Measurements from ENCODE around the gene IGSF21.

The IGSF21 gene

DNA sequence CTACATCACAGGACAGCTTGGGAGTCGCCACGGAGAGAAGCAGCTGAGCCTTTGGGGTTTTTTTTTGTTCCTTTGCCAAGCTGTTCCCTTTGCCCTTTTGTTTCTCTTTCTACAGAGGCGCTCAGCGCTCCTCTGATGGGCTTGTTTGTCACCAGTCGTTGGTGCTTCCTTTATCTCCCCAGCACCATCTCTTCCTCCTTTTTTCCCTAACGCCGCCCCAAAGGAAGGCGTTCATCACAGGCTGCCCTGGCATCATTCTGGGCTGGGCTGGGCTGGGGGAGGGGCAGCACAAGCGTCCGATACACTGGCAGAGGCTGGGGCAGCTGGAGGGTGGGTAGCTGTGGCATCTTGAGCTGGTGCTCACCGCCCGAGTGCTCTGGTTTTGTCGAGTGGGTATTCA is 10.5 kb downstream of the IGSF21 start:
- H3K9me3 ChIP-seq: no peaks in the 10 kb centered on the region
- H3K27me3 ChIP-seq (ENCODE audit: low read depth): peaks cover 12% of the 10 kb centered on the region
- no peak for DNase-seq (ENCODE audit: low spot score in 2 of 2)
- H3K36me3 ChIP-seq (replicated peaks): no peaks in the 10 kb centered on the region
- H3K4me3 ChIP-seq: no peak overlapping the region
- no peaks in the 10 kb centered on the region for H3K4me1 ChIP-seq
- in situ Hi-C loops (cut with MboI; ENCODE audit: low sequenced_read_pairs): no loop called here

DNA sequence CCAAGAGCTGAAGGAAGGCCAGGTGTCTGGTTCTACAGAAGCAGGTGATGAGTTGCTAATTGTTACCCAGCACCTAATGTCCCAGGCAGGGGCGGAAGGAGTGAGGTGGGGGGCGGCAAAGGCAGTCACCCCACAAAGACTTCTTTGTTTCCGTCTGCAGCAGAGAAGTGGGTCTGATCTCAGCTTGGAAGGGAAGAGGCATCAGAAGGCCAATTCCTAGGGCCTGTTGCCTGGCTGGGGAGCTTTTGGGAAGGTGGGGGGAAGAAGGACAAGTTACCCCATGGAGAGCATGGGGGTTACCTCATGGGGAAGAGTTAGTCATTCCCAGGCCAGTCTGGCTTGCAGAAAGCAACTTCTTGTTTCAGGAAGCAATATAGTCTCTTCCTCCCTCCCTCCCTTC is 10.9 kb downstream of the IGSF21 start:
- Histone ChIP-seq H3K9me3 (no peaks in the 10 kb centered on the region), H3K4me1 (no peaks in the 10 kb centered on the region), H3K36me3 (replicated peaks) (no peaks in the 10 kb centered on the region), H3K27me3 (ENCODE audit: low read depth) (peaks cover 12% of the 10 kb centered on the region), H3K4me3 (no peak overlapping the region)
- DNase-seq (ENCODE audit: low spot score in 2 of 2): no peak
- in situ Hi-C loops (cut with MboI; ENCODE audit: low sequenced_read_pairs): no loop called here

DNA sequence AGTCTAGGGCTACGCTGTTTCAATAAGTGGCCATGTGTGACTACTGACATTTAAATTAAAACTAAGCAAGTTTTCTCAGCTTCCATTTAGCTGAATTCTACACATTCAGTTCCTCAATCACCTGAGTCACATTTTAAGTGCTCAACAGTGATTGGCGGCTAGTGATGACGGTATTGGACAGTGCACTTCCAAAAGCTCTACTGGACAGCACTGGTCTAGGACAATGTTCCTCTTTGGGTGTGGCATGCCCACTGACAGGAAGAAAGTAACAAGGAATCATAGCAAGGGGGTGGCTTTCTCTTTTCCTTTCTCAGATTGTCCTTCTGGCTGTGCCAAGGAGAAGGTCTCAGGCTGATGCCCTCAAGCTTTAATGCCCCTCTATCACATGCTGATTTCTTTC is 11.7 kb downstream of the IGSF21 start:
- in situ Hi-C loops (cut with MboI; ENCODE audit: low sequenced_read_pairs): no loop called here
- no peak for DNase-seq (ENCODE audit: low spot score in 2 of 2)
- no peaks in the 10 kb centered on the region for H3K4me1 ChIP-seq
- H3K9me3 ChIP-seq: no peaks in the 10 kb centered on the region
- no peak overlapping the region for H3K4me3 ChIP-seq
- H3K36me3 ChIP-seq (replicated peaks): no peaks in the 10 kb centered on the region
- H3K27me3 ChIP-seq (ENCODE audit: low read depth): peaks cover 12% of the 10 kb centered on the region

DNA sequence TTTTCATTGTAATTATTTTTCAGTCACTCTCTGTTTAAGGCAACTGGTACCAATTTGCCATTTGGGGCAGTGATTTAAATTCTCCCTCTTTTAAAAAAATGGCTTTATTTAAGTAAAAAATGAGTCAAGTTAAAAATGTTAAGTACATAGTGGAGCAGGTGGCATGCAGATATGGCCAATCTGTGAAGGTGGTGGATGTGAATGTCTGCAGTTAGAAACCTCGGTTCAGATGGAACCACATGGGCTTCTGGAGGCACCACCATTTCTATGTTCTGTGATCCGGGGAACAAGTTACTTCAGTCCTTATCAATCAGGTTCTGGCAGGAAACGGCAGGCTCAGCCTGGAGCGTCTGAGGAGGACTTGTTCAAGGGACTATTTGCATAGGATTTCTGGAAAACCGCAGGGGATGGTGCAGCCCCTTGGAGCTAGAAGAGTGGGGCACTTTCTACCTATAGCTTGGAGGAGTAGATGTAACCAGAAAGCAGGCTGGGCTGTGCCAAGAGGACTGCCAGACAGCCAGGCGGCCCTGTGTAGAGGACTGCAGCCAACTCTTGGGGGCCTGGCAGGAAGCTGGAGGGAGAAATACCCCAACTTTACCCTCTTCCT is 12.3 kb downstream of the IGSF21 start:
- in situ Hi-C loops (cut with MboI; ENCODE audit: low sequenced_read_pairs): no loop called here
- Histone ChIP-seq H3K4me3 (no peak overlapping the region), H3K9me3 (no peaks in the 10 kb centered on the region), H3K27me3 (ENCODE audit: low read depth) (peaks cover 12% of the 10 kb centered on the region), H3K36me3 (replicated peaks) (no peaks in the 10 kb centered on the region), H3K4me1 (no peaks in the 10 kb centered on the region)
- DNase-seq (ENCODE audit: low spot score in 2 of 2): no peak

DNA sequence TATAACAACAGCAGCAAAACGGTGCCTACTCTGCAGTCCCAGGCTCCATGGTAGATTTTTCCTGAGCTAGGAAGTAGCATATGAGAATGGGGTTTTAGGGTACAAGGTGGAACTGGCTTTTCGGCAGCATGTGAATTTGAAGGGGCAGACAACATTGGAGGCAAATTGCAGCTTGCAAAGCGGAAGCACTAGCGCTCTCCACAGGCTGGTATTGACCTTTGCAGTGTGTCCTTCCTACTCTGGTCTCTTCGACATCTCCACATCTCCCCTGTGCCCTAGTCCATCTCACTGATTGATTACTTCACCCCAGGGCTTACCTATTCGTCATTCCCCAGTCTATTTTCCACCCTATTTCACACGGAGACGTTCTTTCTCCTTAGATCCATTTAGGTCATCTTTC is 13.0 kb downstream of the IGSF21 start:
- Histone ChIP-seq H3K4me1 (no peaks in the 10 kb centered on the region), H3K27me3 (ENCODE audit: low read depth) (peaks cover 12% of the 10 kb centered on the region), H3K4me3 (no peak overlapping the region), H3K36me3 (replicated peaks) (no peaks in the 10 kb centered on the region), H3K9me3 (no peaks in the 10 kb centered on the region)
- in situ Hi-C loops (cut with MboI; ENCODE audit: low sequenced_read_pairs): no loop called here
- no peak for DNase-seq (ENCODE audit: low spot score in 2 of 2)

DNA sequence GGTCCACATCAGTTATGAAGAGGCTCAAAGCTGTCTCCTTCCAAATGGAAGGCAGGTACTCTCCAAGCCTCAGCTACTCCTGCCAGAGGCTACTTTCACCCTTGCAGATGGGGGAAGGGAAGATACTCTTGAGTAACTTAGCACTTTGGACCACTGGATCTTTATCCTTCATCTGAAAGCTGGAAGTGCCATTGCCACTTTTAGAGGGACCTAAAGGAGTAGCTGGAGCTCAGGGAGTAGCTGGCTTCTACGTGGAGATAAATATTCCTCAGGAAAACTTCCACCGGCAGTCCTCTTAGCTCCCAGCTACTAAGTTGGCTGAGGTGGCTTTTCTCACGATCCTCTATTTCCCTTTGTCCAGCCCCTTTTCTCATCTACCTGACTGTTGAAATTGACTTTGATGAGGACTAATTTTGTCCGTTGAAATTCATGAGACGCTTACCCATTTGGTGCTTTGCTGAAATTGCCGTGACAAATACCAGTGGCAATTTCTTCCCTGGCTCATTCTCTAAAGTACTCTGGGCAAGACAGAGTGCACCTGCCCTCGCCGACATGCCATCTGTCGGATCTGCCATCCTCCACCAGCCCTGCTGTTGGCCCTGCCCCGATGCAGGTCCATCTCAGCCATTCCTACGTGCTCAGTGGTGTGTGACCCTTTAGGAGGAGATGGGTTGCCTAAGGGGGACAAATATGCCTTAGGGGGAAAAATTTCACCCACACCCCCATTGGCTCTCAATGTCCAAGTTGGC is 13.6 kb downstream of the IGSF21 start:
- H3K36me3 ChIP-seq (replicated peaks): no peaks in the 10 kb centered on the region
- H3K4me3 ChIP-seq: no peak overlapping the region
- no peaks in the 10 kb centered on the region for H3K9me3 ChIP-seq
- H3K27me3 ChIP-seq (ENCODE audit: low read depth): peaks cover 12% of the 10 kb centered on the region
- H3K4me1 ChIP-seq: no peaks in the 10 kb centered on the region
- DNase-seq (ENCODE audit: low spot score in 2 of 2): no peak
- in situ Hi-C loops (cut with MboI; ENCODE audit: low sequenced_read_pairs): no loop called here

DNA sequence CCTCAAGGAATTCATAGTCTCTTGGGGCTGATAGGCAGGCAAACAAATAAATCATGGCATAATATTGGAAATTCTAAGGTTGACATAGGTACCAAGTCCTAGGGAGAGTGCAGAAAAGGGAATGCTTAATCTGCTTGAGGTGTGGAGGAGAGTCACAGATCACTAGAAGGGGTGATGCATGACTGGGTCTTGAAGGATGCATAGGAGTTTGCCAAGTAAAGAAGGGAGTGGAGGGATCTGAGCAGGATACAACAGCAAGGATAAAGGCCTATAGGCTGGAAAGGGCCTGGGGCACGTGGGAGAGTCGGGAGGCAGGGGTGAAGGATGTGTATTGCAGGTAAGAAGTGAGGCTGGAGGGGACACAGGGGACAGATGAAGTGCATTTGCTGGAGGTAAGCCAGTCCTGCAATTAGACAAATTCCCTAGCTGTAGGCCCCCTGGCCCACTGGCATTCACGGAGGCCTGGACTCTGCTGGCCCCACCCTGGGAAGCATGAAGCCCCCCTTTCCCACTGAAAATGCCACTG is 15.9 kb downstream of the IGSF21 start:
- in situ Hi-C loops (cut with MboI; ENCODE audit: low sequenced_read_pairs): no loop called here
- Histone ChIP-seq H3K36me3 (replicated peaks) (no peaks in the 10 kb centered on the region), H3K4me1 (no peaks in the 10 kb centered on the region), H3K27me3 (ENCODE audit: low read depth) (peaks cover 10% of the 10 kb centered on the region), H3K4me3 (no peak overlapping the region), H3K9me3 (no peaks in the 10 kb centered on the region)
- no peak for DNase-seq (ENCODE audit: low spot score in 2 of 2)

DNA sequence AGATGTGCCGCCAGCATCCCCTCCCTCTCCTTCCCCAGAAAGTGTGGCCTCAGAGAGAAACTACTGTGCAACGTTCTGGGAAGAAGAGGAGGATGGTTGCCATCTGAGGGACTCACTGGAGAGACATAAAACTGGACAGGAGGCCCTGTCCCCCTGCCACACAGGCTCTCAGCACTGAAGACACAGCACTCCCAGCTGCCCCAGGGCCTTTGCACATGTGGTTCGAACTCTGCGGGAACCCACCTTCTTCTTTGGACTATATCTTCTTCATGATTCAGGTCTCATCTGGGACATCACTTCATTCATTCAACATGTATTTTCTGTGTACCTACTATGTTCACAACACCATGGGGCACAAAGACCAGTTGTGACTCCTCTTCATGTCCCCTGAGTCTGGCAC is 17.4 kb downstream of the IGSF21 start:
- no peak overlapping the region for H3K4me3 ChIP-seq
- no peaks in the 10 kb centered on the region for H3K4me1 ChIP-seq
- in situ Hi-C loops (cut with MboI; ENCODE audit: low sequenced_read_pairs): no loop called here
- H3K27me3 ChIP-seq (ENCODE audit: low read depth): peaks cover 3% of the 10 kb centered on the region
- no peak for DNase-seq (ENCODE audit: low spot score in 2 of 2)
- H3K36me3 ChIP-seq (replicated peaks): no peaks in the 10 kb centered on the region
- no peaks in the 10 kb centered on the region for H3K9me3 ChIP-seq

DNA sequence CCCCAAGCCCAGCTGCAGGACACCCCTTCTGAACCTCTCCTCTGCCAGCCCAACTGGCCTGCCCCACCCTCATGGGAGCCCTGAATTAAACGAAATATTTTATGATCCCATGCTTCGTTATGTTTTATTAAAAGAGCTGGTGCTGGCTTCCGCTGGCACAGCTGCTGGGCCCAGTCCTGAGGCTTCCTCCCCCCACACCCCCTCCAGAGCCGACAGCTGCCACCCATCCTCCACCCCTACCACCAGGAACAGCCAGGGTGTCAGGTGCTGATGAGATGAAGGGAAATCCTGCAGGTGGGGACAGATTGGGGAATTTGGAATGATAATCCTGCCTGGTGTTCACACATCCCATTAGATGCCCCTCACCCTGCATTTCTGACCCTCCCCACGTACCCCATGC is 19.0 kb downstream of the IGSF21 start:
- in situ Hi-C loops (cut with MboI; ENCODE audit: low sequenced_read_pairs): no loop called here
- Histone ChIP-seq H3K9me3 (no peaks in the 10 kb centered on the region), H3K36me3 (replicated peaks) (no peaks in the 10 kb centered on the region), H3K4me1 (no peaks in the 10 kb centered on the region), H3K4me3 (no peak overlapping the region), H3K27me3 (ENCODE audit: low read depth) (no peaks in the 10 kb centered on the region)
- no peak for DNase-seq (ENCODE audit: low spot score in 2 of 2)

DNA sequence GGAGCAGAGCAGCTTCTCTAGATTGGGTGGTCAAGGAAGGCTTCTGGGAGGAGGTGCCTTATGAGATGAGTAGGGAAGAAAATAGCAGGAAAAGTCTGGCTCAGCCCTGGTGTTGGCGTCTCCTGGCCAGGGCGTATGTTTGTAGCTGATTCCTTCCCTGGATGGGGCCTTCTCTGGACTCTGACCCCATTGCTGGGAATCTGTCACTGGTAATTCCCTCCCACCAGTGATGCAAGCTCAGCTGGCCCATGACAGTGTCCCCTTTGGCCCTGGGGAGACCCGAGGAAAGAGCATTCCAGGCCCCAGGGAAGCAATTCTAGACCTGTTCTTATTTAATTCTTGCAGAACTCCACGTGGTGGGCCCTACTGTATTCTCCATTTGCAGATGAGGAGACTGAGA is 20.7 kb downstream of the IGSF21 start:
- H3K9me3 ChIP-seq: no peaks in the 10 kb centered on the region
- no peak for DNase-seq (ENCODE audit: low spot score in 2 of 2)
- H3K36me3 ChIP-seq (replicated peaks): no peaks in the 10 kb centered on the region
- H3K4me1 ChIP-seq: no peaks in the 10 kb centered on the region
- H3K4me3 ChIP-seq: no peak overlapping the region
- in situ Hi-C loops (cut with MboI; ENCODE audit: low sequenced_read_pairs): no loop called here
- no peaks in the 10 kb centered on the region for H3K27me3 ChIP-seq (ENCODE audit: low read depth)

DNA sequence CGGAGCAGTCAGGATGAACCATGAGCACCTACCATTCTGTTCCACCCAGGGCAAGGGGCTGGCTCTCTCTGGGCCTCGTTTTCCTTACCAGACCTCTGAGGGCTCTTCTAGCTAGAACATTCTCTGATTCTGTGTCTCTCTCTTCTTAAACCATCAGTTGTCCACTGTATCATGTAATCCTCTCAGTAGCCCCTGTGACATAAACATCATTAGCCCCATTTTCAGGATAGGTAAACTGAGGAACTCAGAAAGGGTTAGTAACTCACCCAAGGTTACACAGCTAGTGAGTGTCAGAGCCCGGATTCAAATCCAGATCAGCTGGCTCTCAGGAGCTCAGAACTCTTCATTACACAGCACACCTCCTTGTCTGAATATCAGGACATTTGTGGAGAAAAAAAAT is 22.8 kb downstream of the IGSF21 start:
- Histone ChIP-seq H3K36me3 (replicated peaks) (no peaks in the 10 kb centered on the region), H3K27me3 (ENCODE audit: low read depth) (no peaks in the 10 kb centered on the region), H3K4me1 (no peaks in the 10 kb centered on the region), H3K4me3 (no peak overlapping the region), H3K9me3 (no peaks in the 10 kb centered on the region)
- in situ Hi-C loops (cut with MboI; ENCODE audit: low sequenced_read_pairs): no loop called here
- no peak for DNase-seq (ENCODE audit: low spot score in 2 of 2)

DNA sequence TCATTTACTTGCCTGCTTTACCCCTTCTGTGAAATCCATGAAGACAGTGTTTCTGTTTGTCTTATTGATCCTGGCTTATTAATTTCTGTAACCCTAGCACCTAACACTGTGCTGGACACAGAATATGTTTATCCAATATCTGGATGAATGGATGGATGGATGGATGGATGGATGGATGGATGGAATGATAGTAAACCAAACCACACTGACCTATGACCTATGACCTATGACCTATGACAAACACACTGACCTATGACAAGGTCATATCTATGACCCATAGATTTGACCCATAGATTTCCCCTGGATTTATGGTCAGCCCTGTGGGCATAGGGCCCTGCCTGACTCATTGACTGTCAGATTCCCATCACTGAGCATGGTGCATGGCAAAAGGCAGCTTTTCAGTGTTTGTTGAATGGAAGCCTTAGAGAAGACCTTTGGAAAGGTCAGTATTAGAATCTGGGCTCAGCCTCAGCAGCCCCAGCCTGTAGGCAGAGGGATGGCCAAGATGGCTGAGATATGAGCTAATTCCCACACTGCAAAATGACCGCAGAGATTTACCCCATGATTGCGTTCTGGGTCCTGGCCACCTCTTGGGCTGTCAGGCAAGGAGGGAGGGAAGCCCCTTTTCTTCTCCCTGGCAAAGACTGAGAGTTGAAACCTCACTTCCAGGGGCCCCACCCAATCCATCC is 24.6 kb downstream of the IGSF21 start:
- no peaks in the 10 kb centered on the region for H3K36me3 ChIP-seq (replicated peaks)
- no peaks in the 10 kb centered on the region for H3K27me3 ChIP-seq (ENCODE audit: low read depth)
- H3K4me1 ChIP-seq: no peaks in the 10 kb centered on the region
- in situ Hi-C loops (cut with MboI; ENCODE audit: low sequenced_read_pairs): no loop called here
- H3K4me3 ChIP-seq: no peak overlapping the region
- no peaks in the 10 kb centered on the region for H3K9me3 ChIP-seq
- no peak for DNase-seq (ENCODE audit: low spot score in 2 of 2)

DNA sequence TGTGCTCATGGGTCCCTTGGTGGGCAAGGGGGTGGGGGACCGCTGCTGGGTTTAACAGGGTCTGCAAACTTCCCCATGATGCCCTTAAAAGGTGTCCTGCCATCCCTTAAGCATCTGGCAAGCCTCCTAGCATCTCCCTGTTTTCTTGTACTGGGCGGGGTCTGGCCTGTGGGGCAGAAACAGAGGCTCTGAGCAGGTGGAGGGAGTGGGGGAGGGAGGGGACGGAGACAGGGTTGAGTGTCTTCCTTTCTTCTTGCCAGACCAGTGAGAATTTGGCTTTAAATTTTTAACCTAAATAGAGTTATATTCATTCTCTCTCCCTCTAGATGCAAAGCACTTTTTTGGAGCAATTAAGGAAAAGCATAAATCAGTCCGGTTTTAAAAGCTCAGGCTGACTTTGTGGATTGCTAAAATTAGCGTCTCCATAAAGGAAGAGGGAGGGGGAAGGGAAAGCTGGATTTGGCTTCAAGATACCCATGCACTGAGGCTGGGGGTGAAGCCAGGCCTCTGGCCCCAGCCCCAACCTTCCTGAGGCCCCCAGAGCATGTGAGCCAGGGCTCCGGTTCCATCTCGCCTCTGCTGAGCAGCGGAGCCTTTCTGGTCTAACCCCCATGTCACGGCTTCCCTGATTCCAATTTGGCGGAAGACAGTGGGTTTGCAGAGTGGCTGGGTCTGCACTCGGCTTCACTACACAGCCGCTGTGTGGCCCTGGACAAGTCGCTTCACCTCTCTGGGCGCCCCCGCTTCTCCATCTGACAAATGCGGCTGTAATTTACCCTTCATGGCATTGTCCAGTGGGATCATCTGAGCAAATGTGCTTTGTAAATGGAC is 25.3 kb downstream of the IGSF21 start:
- H3K4me3 ChIP-seq: no peak overlapping the region
- no peaks in the 10 kb centered on the region for H3K9me3 ChIP-seq
- no peaks in the 10 kb centered on the region for H3K27me3 ChIP-seq (ENCODE audit: low read depth)
- H3K36me3 ChIP-seq (replicated peaks): no peaks in the 10 kb centered on the region
- in situ Hi-C loops (cut with MboI; ENCODE audit: low sequenced_read_pairs): no loop called here
- DNase-seq (ENCODE audit: low spot score in 2 of 2): no peak
- no peaks in the 10 kb centered on the region for H3K4me1 ChIP-seq

Measured in HAP-1 (cell line).